ENCODE data around the gene BATF2.

- no peak for TF ChIP-seq CTCF (conservative IDR thresholded peaks at IDR 0.05 in 1 of 2, IDR thresholded peaks at IDR 0.05 in 1 of 2; ENCODE audit: extremely low read depth in 1 of 2, insufficient read depth in 1 of 2, low read depth in 1 of 2, low read length in 2 of 2)
- TF ChIP-seq EZH2 (IDR thresholded peaks at IDR 0.05; ENCODE audit: borderline replicate concordance, low read length), result no peak
These were observed 453 bp downstream of the BATF2 start for GRCh38 chr11:64996327-64996709.

Data from mammary epithelial cell (primary cell).